H1 (cell line): Measurements from ENCODE around the gene CNTN5. TPM values are rescaled to one million over a fixed set of nuclear protein-coding genes. Genes with fewer than 3 reads are reported as not detected.

Experiments
- CTCF ChIA-PET: fragments of 300-600 bp; sonication (Branson Sonifier 250); formaldehyde crosslinking; loops from one replicate; lab custom pipeline; 2021; ENCODE audit not compliant: partially characterized antibody; lab: Charles Lee
- POLR2A ChIA-PET: fragments of 300-600 bp; sonication (Branson Sonifier 250); formaldehyde crosslinking; loops from one replicate; lab custom pipeline; 2021; ENCODE audit warnings: inconsistent platforms; ENCODE audit not compliant: partially characterized antibody; lab: Charles Lee
- DNase-seq, 2 experiments: peaks; one replicate each; pipeline versions ENCODE4 v3.0.0 to v3.0.0-alpha.2; 2010 to 2022; ENCODE audit warnings: low spot score in 2 of 2, low read depth in 1 of 2, mixed read lengths in 1 of 2
- FAIRE-seq: peaks from 2 replicates; lab custom pipeline; 2011; peaks lifted over from hg19 to GRCh38; lab: Jason Lieb, UNC
- H2AFZ ChIP-seq: 2 replicates; pipeline ENCODE4 v1.8.1; 2012; ENCODE audit warnings: low read length, inconsistent platforms
- H2AK5ac ChIP-seq: 2 replicates; pipeline ENCODE4 v1.6.1; 2013; ENCODE audit warnings: low read depth, low read length
- H2BK120ac ChIP-seq: replicated peaks from 2 replicates; pipeline ENCODE3; 2013; ENCODE audit warnings: low read depth, low read length, inconsistent platforms
- H2BK12ac ChIP-seq: 2 replicates; pipeline ENCODE4 v1.6.1; 2013; ENCODE audit warnings: low read depth, low read length
- H2BK15ac ChIP-seq: 2 replicates; pipeline ENCODE4 v1.6.1; 2013; ENCODE audit warnings: low read length
- H2BK20ac ChIP-seq: 2 replicates; pipeline ENCODE4 v1.6.1; 2013; ENCODE audit warnings: low read length
- H2BK5ac ChIP-seq: 2 replicates; pipeline ENCODE4 v1.6.1; 2013; ENCODE audit warnings: low read depth, low read length
- H3K14ac ChIP-seq: 2 replicates; pipeline ENCODE4 v1.6.1; 2013; ENCODE audit warnings: inconsistent platforms; ENCODE audit not compliant: insufficient read length
- H3K18ac ChIP-seq: 2 replicates; pipeline ENCODE4 v1.6.1; 2013; ENCODE audit warnings: low read length; ENCODE audit errors: extremely low read depth
- H3K23ac ChIP-seq: 2 replicates; pipeline ENCODE4 v1.6.1; 2013; ENCODE audit warnings: inconsistent platforms; ENCODE audit not compliant: insufficient read length
- H3K23me2 ChIP-seq: 2 replicates; pipeline ENCODE4 v1.6.1; 2013; ENCODE audit warnings: low read depth, low read length
- H3K27ac ChIP-seq: 2 replicates; pipeline ENCODE4 v1.6.1; 2011; ENCODE audit warnings: low read depth, low read length, inconsistent platforms
- H3K27me3 ChIP-seq, 4 experiments: replicated peaks in 1 of 4; 1 replicate in 1 of 4; 2 replicates in 3 of 4; pipeline versions ENCODE4 v1.6.1 to v1.8.1; 2011 to 2013; ENCODE audit warnings: low read length in 3 of 4, mild to moderate bottlenecking in 3 of 4, inconsistent platforms in 2 of 4, mixed read lengths in 2 of 4, moderate library complexity in 1 of 4; ENCODE audit not compliant: control insufficient read depth in 3 of 4, insufficient read depth in 3 of 4; ENCODE audit errors: extremely low read depth in 1 of 4
- H3K36me3 ChIP-seq, 4 experiments: 2 replicates each; pipeline versions ENCODE4 v1.6.1 to v1.8.1; 2011 to 2013; ENCODE audit warnings: mild to moderate bottlenecking in 4 of 4, low read length in 3 of 4, moderate library complexity in 2 of 4, control low read depth in 1 of 4, inconsistent platforms in 1 of 4; ENCODE audit not compliant: insufficient read depth in 4 of 4, control insufficient read depth in 2 of 4
- H3K4ac ChIP-seq: replicated peaks from 2 replicates; pipeline ENCODE3; 2013; ENCODE audit warnings: low read length, low read depth, mixed read lengths, inconsistent platforms; ENCODE audit not compliant: insufficient read length
- H3K4me1 ChIP-seq, 4 experiments: replicated peaks in 1 of 4; 1 replicate in 1 of 4; 2 replicates in 3 of 4; pipeline versions ENCODE4 v1.6.1 to v1.8.1; 2011 to 2013; ENCODE audit warnings: low read length in 3 of 4, inconsistent platforms in 2 of 4, mixed read lengths in 1 of 4; ENCODE audit not compliant: insufficient read depth in 4 of 4, control insufficient read depth in 3 of 4
- H3K4me2 ChIP-seq, 2 experiments: 2 replicates each; pipeline versions ENCODE4 v1.6.1 to v1.8.1; 2011 to 2013; ENCODE audit warnings: low read depth in 2 of 2, low read length in 2 of 2, control low read depth in 1 of 2, inconsistent platforms in 1 of 2, mild to moderate bottlenecking in 1 of 2; ENCODE audit not compliant: insufficient read depth in 1 of 2
- H3K4me3 ChIP-seq, 4 experiments: fragments of 200-600, 300-600 bp in 1 of 4; sonication (generic), shearing (Covaris generic), sonication (Bioruptor Twin) in 1 of 4; 2 replicates each; pipeline versions ENCODE4 v1.5.1 to v1.8.1; 2011 to 2016; ENCODE audit warnings: low read length in 4 of 4, low read depth in 3 of 4, control low read depth in 2 of 4, inconsistent platforms in 2 of 4, mild to moderate bottlenecking in 2 of 4, mixed read lengths in 1 of 4, moderate library complexity in 1 of 4; ENCODE audit not compliant: insufficient read depth in 2 of 4; ENCODE audit errors: extremely low read depth in 1 of 4
- H3K56ac ChIP-seq: replicated peaks from 2 replicates; pipeline ENCODE3; 2013; ENCODE audit warnings: low read depth, mild to moderate bottlenecking, mixed read lengths, low read length, inconsistent platforms; ENCODE audit not compliant: insufficient read length
- H3K79me1 ChIP-seq: 2 replicates; pipeline ENCODE4 v1.6.1; 2013; ENCODE audit warnings: low read depth, low read length, control low read depth
- H3K79me2 ChIP-seq, 2 experiments: 2 replicates each; pipeline versions ENCODE4 v1.6.1 to v1.8.1; 2012 to 2013; ENCODE audit warnings: low read length in 2 of 2, mild to moderate bottlenecking in 2 of 2, inconsistent platforms in 1 of 2; ENCODE audit not compliant: insufficient read depth in 2 of 2, control insufficient read depth in 1 of 2
- H3K9ac ChIP-seq, 4 experiments: replicated peaks in 1 of 4; 1 replicate in 1 of 4; 2 replicates in 3 of 4; pipeline versions ENCODE4 v1.6.1 to v1.8.1; 2011 to 2013; ENCODE audit warnings: low read depth in 3 of 4, low read length in 3 of 4, control low read depth in 2 of 4, mild to moderate bottlenecking in 2 of 4, moderate library complexity in 2 of 4, inconsistent platforms in 1 of 4; ENCODE audit errors: extremely low read depth in 1 of 4
- H3K9me3 ChIP-seq, 2 experiments: 2 replicates each; pipeline versions ENCODE4 v1.6.1 to v1.8.1; 2012 to 2013; ENCODE audit warnings: mild to moderate bottlenecking in 2 of 2, moderate library complexity in 2 of 2, control low read depth in 1 of 2, inconsistent platforms in 1 of 2, low read depth in 1 of 2, low read length in 1 of 2, mixed read lengths in 1 of 2; ENCODE audit not compliant: insufficient read depth in 2 of 2
- H4K20me1 ChIP-seq, 2 experiments: replicated peaks in 1 of 2; 2 replicates each; pipeline versions ENCODE3 to v1.8.1; 2011 to 2013; ENCODE audit warnings: inconsistent platforms in 2 of 2, low read length in 2 of 2, mild to moderate bottlenecking in 1 of 2; ENCODE audit not compliant: insufficient read depth in 2 of 2, control insufficient read depth in 1 of 2
- H4K5ac ChIP-seq: 2 replicates; pipeline ENCODE4 v1.6.1; 2013; ENCODE audit warnings: low read length, low read depth, mixed read lengths, inconsistent platforms; ENCODE audit not compliant: insufficient read length
- H4K8ac ChIP-seq: 2 replicates; pipeline ENCODE4 v1.8.0; 2013; ENCODE audit warnings: mild to moderate bottlenecking, moderate library complexity, low read length, inconsistent platforms; ENCODE audit not compliant: insufficient read depth; ENCODE audit errors: extremely low read depth
- H4K91ac ChIP-seq: replicated peaks from 2 replicates; pipeline ENCODE3; 2013; ENCODE audit warnings: low read length, mixed read lengths, inconsistent platforms; ENCODE audit not compliant: insufficient read length
- ASH2L ChIP-seq: fragments of 200-600, 300-600 bp; sonication (generic); IDR thresholded peaks from one replicate; pipeline ENCODE4 v1.7.1; 2017; ENCODE audit warnings: low read length
- BCL11A ChIP-seq, 2 experiments: IDR thresholded peaks; one replicate each; pipeline ENCODE4 v1.6.1; 2011; ENCODE audit warnings: low read depth in 2 of 2, low read length in 2 of 2, mild to moderate bottlenecking in 2 of 2
- CHD1 ChIP-seq: IDR thresholded peaks from 2 replicates; pipeline ENCODE4 v1.6.1; 2012; ENCODE audit warnings: low read depth, low read length, improper control_type of control experiment
- CREB1 ChIP-seq: IDR thresholded peaks from 2 replicates; pipeline ENCODE4 v1.6.1; 2012; ENCODE audit warnings: inconsistent platforms
- MAFK ChIP-seq: IDR thresholded peaks from 2 replicates; pipeline ENCODE4 v1.6.1; 2012; ENCODE audit warnings: low read depth, mild to moderate bottlenecking, improper control_type of control experiment, low read length
- NANOG ChIP-seq: IDR thresholded peaks from 2 replicates; pipeline ENCODE4 v1.6.1; 2011; ENCODE audit warnings: low read length, low read depth, mild to moderate bottlenecking, inconsistent platforms; ENCODE audit not compliant: insufficient read depth, poor library complexity, severe bottlenecking
- PHF8 ChIP-seq: fragments of 200-600 bp; sonication (generic); conservative IDR thresholded peaks from 2 replicates; pipeline ENCODE4 v1.7.1; 2012; ENCODE audit warnings: low read depth, mild to moderate bottlenecking, inconsistent platforms, low read length, moderate library complexity
- POLR2A ChIP-seq, 2 experiments: IDR thresholded peaks; 1 replicate in 1 of 2; 2 replicates in 1 of 2; pipeline ENCODE4 v1.6.1; 2011; ENCODE audit warnings: low read depth in 2 of 2, low read length in 2 of 2, mild to moderate bottlenecking in 2 of 2; ENCODE audit errors: control extremely low read depth in 1 of 2
- RNF2 ChIP-seq: fragments of 200-900, 300-1000 bp; sonication (generic); IDR thresholded peaks from 2 replicates; pipeline ENCODE4 v1.7.1; 2016; ENCODE audit warnings: borderline replicate concordance, low read depth, mild to moderate bottlenecking, antibody characterized with exemption, low read length; ENCODE audit not compliant: poor library complexity, severe bottlenecking; ENCODE audit errors: missing control alignments
- RXRA ChIP-seq: IDR thresholded peaks from 2 replicates; pipeline ENCODE4 v1.6.1; 2011; ENCODE audit warnings: low read depth, mild to moderate bottlenecking, low read length, moderate library complexity; ENCODE audit not compliant: insufficient read depth
- SIN3A ChIP-seq, 2 experiments: IDR thresholded peaks in 1 of 2; conservative IDR thresholded peaks in 1 of 2; 2 replicates each; pipeline ENCODE4 v1.6.1; 2011 to 2012; ENCODE audit warnings: low read length in 2 of 2, improper control_type of control experiment in 1 of 2, low read depth in 1 of 2, mild to moderate bottlenecking in 1 of 2
- SP4 ChIP-seq: IDR thresholded peaks from 2 replicates; pipeline ENCODE4 v1.6.1; 2012; ENCODE audit warnings: low read length, inconsistent platforms
- SUZ12 ChIP-seq: fragments of 200-600 bp; sonication (generic); IDR thresholded peaks from 2 replicates; pipeline ENCODE4 v1.6.1; 2012; ENCODE audit warnings: mild to moderate bottlenecking, inconsistent platforms, low read length, moderate library complexity, mixed read lengths
- TAF7 ChIP-seq: optimal IDR thresholded peaks from 2 replicates; pipeline ENCODE3; 2011; ENCODE audit warnings: low read depth, mild to moderate bottlenecking, inconsistent platforms, low read length, moderate library complexity, borderline replicate concordance
- WGBS, 2 experiments: shearing (Covaris generic) in 1 of 2; methylation state at CpG; one replicate each; pipeline versions ENCODE4 v1.1.6 to v1.1.7; 2013 to 2015; ENCODE audit warnings: low lambda C conversion rate in 2 of 2, mixed read lengths in 2 of 2, inconsistent platforms in 1 of 2, low coverage in 1 of 2, missing lambda C conversion rate in 1 of 2; ENCODE audit not compliant: insufficient replicate concordance in 2 of 2, insufficient coverage in 1 of 2, insufficient read length in 1 of 2; ENCODE audit errors: extremely low coverage in 1 of 2, missing lambda C conversion rate in 1 of 2; 5-methylcytosine and 5-hydroxymethylcytosine counted together
- polyA plus RNA-seq, 7 experiments: library from polyadenylated mRNA; depleted of rRNA in 3 of 7; stranded (reverse) in 5 of 7; unstranded in 2 of 7; fragments of >200 nt in 5 of 7; fragments of 200-250 nt in 2 of 7; gene quantifications; 1 replicate in 5 of 7; 2 replicates in 1 of 7; 4 replicates in 1 of 7; pipeline versions ENCODE4 v1.2.1 to v1.2.3, GENCODE V29; 2011 to 2013; ENCODE audit warnings: missing spikeins in 2 of 7, mixed read lengths in 2 of 7
- total RNA-seq: library from RNA; stranded (reverse); fragmentation: NEBNext Ultra II Directional; extraction: Animal tissue kit (Norgen Biotek cat#: 25700); gene quantifications from 2 replicates; pipeline ENCODE4 v1.2.1, GENCODE V29; 2021
- TF ChIP-seq, protein P1 (sequence below): IDR thresholded peaks from 2 replicates; pipeline ENCODE4 v1.6.1; 2012; ENCODE audit warnings: inconsistent platforms

The CNTN5 gene
- total and polyA plus RNA-seq, 2 of the 8 experiments (the other 6 are each of a cell fraction or from before 2014, with no cell fraction given), result not detected

GRCh38 chr11:99916078-99916477 lies 895.3 kb downstream of the CNTN5 start:
- H3K4me2 ChIP-seq, result no peak overlapping the region
- H3K18ac ChIP-seq, result no peak overlapping the region
- H2BK12ac ChIP-seq, result no peak overlapping the region
- CTCF ChIA-PET, result no interaction called here
- no peaks in the 10 kb centered on the region for H4K20me1 ChIP-seq
- no peak overlapping the region for H3K9ac ChIP-seq
- no peak overlapping the region for H2AK5ac ChIP-seq
- H3K36me3 ChIP-seq, result no peaks in the 10 kb centered on the region
- H2BK15ac ChIP-seq, result no peak overlapping the region
- DNase-seq, result no peak
- no peak overlapping the region for H2BK20ac ChIP-seq
- WGBS, 2 experiments, result 97% methylated on average over 4 of the region's 4 CpGs; no CpG with 5 or more reads in 1 of the 2 experiments
- H4K8ac ChIP-seq, result no peak overlapping the region
- H3K14ac ChIP-seq, result no peak overlapping the region
- H3K56ac ChIP-seq, result no peak overlapping the region
- no peak for FAIRE-seq
- H3K4me3 ChIP-seq, result no peak overlapping the region
- H3K79me2 ChIP-seq, result no peaks in the 10 kb centered on the region
- no peak overlapping the region for H3K4ac ChIP-seq
- no peak overlapping the region for H2AFZ ChIP-seq
- H3K27ac ChIP-seq, result no peak overlapping the region
- no peak overlapping the region for H2BK5ac ChIP-seq
- no peaks in the 10 kb centered on the region for H3K9me3 ChIP-seq
- H3K79me1 ChIP-seq, result no peaks in the 10 kb centered on the region
- H2BK120ac ChIP-seq, result no peak overlapping the region
- POLR2A ChIA-PET, result no interaction called here
- H3K4me1 ChIP-seq, result peaks cover 0 to 4% (median 0%) of the 10 kb centered on the region in 4 experiments; a peak in 1 of 7 replicates
- H4K5ac ChIP-seq, result no peak overlapping the region
- H3K27me3 ChIP-seq, result no peaks in the 10 kb centered on the region
- H3K23me2 ChIP-seq, result no peaks in the 10 kb centered on the region; the same call in 1 of the 2 replicates
- H4K91ac ChIP-seq, result no peak overlapping the region
- H3K23ac ChIP-seq, result no peak overlapping the region
- TF ChIP-seq POLR2A (IDR thresholded peaks at IDR 0.05; ENCODE audit: control extremely low read depth in 1 of 2, low read depth in 2 of 2, low read length in 2 of 2) (no peak), ASH2L (no peak), BCL11A (IDR thresholded peaks at IDR 0.05; ENCODE audit: low read depth in 2 of 2, low read length in 2 of 2) (no peak), RNF2 (no peak), TAF7 (no peak), NANOG (no peak), CREB1 (no peak), PHF8 (no peak), SP4 (no peak), SUZ12 (no peak), MAFK (no peak), SIN3A (conservative IDR thresholded peaks at IDR 0.05 in 1 of 2, IDR thresholded peaks at IDR 0.05 in 1 of 2; ENCODE audit: low read depth in 1 of 2, low read length in 2 of 2) (no peak), CHD1 (no peak), RXRA (no peak)
- TF ChIP-seq, protein P1, sequence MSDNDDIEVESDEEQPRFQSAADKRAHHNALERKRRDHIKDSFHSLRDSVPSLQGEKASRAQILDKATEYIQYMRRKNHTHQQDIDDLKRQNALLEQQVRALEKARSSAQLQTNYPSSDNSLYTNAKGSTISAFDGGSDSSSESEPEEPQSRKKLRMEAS, result no peak
